GM12891 (cell line): Measurements from ENCODE around the gene CCDC110.
A peak's percentile ranks its signal among the peaks of the same experiment; 100 is the strongest.

ENCODE experiments used
- POLR2A ChIP-seq: IDR thresholded peaks from 2 replicates; pipeline ENCODE4 v1.6.1; 2011; ENCODE audit warnings: low read depth, low read length, control low read depth
- POLR2AphosphoS5 ChIP-seq: IDR thresholded peaks from 2 replicates; pipeline ENCODE4 v1.6.1; 2011; ENCODE audit warnings: low read depth, low read length, control low read depth
- POU2F2 ChIP-seq: IDR thresholded peaks from 2 replicates; pipeline ENCODE4 v1.6.1; 2011; ENCODE audit warnings: low read depth, mild to moderate bottlenecking, control low read depth, low read length, moderate library complexity
- SPI1 ChIP-seq: IDR thresholded peaks from 2 replicates; pipeline ENCODE4 v1.6.1; 2011; ENCODE audit warnings: low read depth, low read length, control low read depth
- TAF1 ChIP-seq: IDR thresholded peaks from 2 replicates; pipeline ENCODE4 v1.6.1; 2011; ENCODE audit warnings: low read depth, low read length, control low read depth

DNA sequence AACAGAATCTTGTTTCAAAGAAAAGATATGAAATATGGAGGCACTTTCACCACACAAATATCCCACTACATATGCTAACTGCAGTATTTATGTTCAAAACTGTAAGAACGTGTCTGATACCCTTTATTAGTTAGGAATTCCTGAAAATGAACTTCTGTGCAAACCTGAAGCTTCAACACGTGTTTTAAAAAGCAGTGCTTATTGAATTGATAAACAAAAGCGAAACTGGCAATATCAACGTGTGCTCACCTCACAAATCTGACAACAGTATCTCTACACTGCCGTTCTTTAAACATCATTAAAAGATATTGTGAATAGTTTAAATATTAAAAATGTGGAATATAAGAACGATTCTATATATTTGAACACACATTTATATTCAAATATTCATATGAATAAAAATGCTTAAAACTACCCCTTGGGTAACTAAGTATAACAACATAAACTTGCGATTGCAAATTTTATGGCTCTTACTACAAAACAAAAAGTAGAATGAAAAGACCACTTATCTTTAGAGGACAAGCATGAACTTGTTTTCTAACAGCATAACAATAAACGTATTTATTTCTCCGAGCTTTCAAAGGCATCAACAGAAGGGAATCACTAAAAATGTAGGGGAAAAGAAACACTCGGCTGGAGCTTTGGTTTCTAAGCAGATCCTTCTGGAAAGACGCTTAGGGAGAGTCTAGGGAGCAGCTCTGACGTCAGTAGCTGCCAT, 76.1 kb downstream of the CCDC110 start, which contains the start of gene LRP2BP:
- no peak for TF ChIP-seq POLR2A
- 0 out of 2 replicates have a peak, but pooled peaks have one; percentile 9 for TF ChIP-seq POLR2AphosphoS5
- no peak for TF ChIP-seq TAF1
- TF ChIP-seq SPI1 = no peak
- no peak for TF ChIP-seq POU2F2
